Measurements from ENCODE around the gene RBPJ. TPM values are rescaled to one million over a fixed set of nuclear protein-coding genes. Genes with fewer than 3 reads are reported as not detected.

RBPJ gene
- total RNA-seq, 2 experiments from 2014 or later = 39.9 to 61.1 TPM

- Histone ChIP-seq H3K4me2 (ENCODE audit: low read length) (no peak overlapping the region), H3K9me3 (ENCODE audit: low read length) (peaks cover 6% of the 10 kb centered on the region; the same call in 1 of the 2 replicates)
These were observed 3.0 kb upstream of the RBPJ start for GRCh38 chr4:26317766-26318165.

GRCh38 chr4:26319467-26319948, 1.3 kb upstream of the RBPJ start:
- Histone ChIP-seq H3K4me3 (ENCODE audit: low read depth, low read length, poor library complexity, severe bottlenecking) (peak overlapping the region; percentile 96), H3K36me3 (ENCODE audit: insufficient read depth, low read length) (no peaks in the 10 kb centered on the region), H3K9me3 (ENCODE audit: low read length) (0 out of 2 replicates have a peak, but pooled peaks cover 6% of the 10 kb centered on the region), H3K79me2 (ENCODE audit: insufficient read depth, low read depth, low read length) (peaks cover 32% of the 10 kb centered on the region), H3K9me2 (ENCODE audit: insufficient read depth, low read length) (no peaks in the 10 kb centered on the region), H3K27ac (ENCODE audit: low read depth, low read length, poor library complexity, severe bottlenecking) (peak overlapping the region; percentile 82), H4K20me1 (ENCODE audit: insufficient read depth, low read length) (peaks cover 21% of the 10 kb centered on the region), H3K4me2 (ENCODE audit: low read length) (peak overlapping the region; percentile 84), H3K4me1 (ENCODE audit: insufficient read depth, low read length, poor library complexity, severe bottlenecking) (peaks cover 15% of the 10 kb centered on the region), H2AFZ (ENCODE audit: low read length) (peak overlapping the region; percentile 85; the same call in 1 of the 2 replicates)
- BruUV-seq (replicated peaks) = no TSS peak
- intact Hi-C loops (cut with micrococcal nuclease; ENCODE audit: unreplicated experiment) = loop anchor here (10.0 kb wide), 1 partner anchor 1085 kb away; the partner anchor contains the start of gene PI4K2B
- ChIA-PET CTCF (ENCODE audit: unreplicated experiment) (no interaction called here), POLR2A (interaction anchor here (0.6 to 1.1 kb wide), 5 partner anchors 8 to 880 kb away, joined by 3 to 4 read pairs (median 3); no protein-coding TSS in a partner anchor)
- DNase-seq (ENCODE audit: low spot score) = peak; percentile 99
- TF ChIP-seq EZH2phosphoT487 (IDR thresholded peaks at IDR 0.05; ENCODE audit: borderline replicate concordance, low read depth, low read length) (no peak), CTCF (conservative IDR thresholded peaks at IDR 0.05; ENCODE audit: low read length) (0 out of 2 replicates have a peak, but pooled peaks have one; percentile 28)

More at GRCh38 chr4:26317766-26318165, 3.0 kb upstream of the RBPJ start:
- Histone ChIP-seq H3K9me2 (ENCODE audit: insufficient read depth, low read length) (no peaks in the 10 kb centered on the region), H3K27ac (ENCODE audit: low read depth, low read length, poor library complexity, severe bottlenecking) (no peak overlapping the region), H3K4me3 (ENCODE audit: low read depth, low read length, poor library complexity, severe bottlenecking) (no peak overlapping the region), H3K79me2 (ENCODE audit: insufficient read depth, low read depth, low read length) (peaks cover 15% of the 10 kb centered on the region), H3K36me3 (ENCODE audit: insufficient read depth, low read length) (no peaks in the 10 kb centered on the region), H2AFZ (ENCODE audit: low read length) (no peak overlapping the region), H3K4me1 (ENCODE audit: insufficient read depth, low read length, poor library complexity, severe bottlenecking) (peaks cover 5% of the 10 kb centered on the region), H4K20me1 (ENCODE audit: insufficient read depth, low read length) (peaks cover 12% of the 10 kb centered on the region)
- TF ChIP-seq CTCF (conservative IDR thresholded peaks at IDR 0.05; ENCODE audit: low read length) (no peak), EZH2phosphoT487 (IDR thresholded peaks at IDR 0.05; ENCODE audit: borderline replicate concordance, low read depth, low read length) (no peak)
- BruUV-seq (replicated peaks) = no TSS peak
- ChIA-PET POLR2A (interaction anchor here (0.9 kb wide), 1 partner anchor 10 kb away, joined by 9 read pairs; no protein-coding TSS in a partner anchor), CTCF (ENCODE audit: unreplicated experiment) (no interaction called here)
- DNase-seq (ENCODE audit: low spot score) = no peak
- intact Hi-C loops (cut with micrococcal nuclease; ENCODE audit: unreplicated experiment) = loop anchor here (10.0 kb wide), 1 partner anchor 1083 kb away; the partner anchor contains the start of gene PI4K2B
